Mesenchymal stem cell (in vitro differentiated cells and primary cell): ENCODE data around the gene TUT4.

Experiments
- DNase-seq: peaks from one replicate; pipeline ENCODE4 v3.0.0-alpha.2; 2013
- H2AFZ ChIP-seq: one replicate; pipeline ENCODE4 v1.6.1; 2013; ENCODE audit warnings: low read depth, mild to moderate bottlenecking, control low read depth, inconsistent platforms, low read length, moderate library complexity
- H2AK5ac ChIP-seq: 2 replicates; pipeline ENCODE4 v1.6.1; 2013; ENCODE audit warnings: low read length, moderate library complexity, mild to moderate bottlenecking, inconsistent platforms; ENCODE audit not compliant: severe bottlenecking
- H2BK120ac ChIP-seq: one replicate; pipeline ENCODE4 v1.6.1; 2013; ENCODE audit warnings: low read depth, mild to moderate bottlenecking, inconsistent platforms, low read length, moderate library complexity
- H2BK12ac ChIP-seq, 2 experiments: one replicate each; pipeline ENCODE4 v1.6.1; 2013; ENCODE audit warnings: inconsistent platforms in 2 of 2, low read length in 2 of 2, mild to moderate bottlenecking in 2 of 2, moderate library complexity in 2 of 2, control low read depth in 1 of 2
- H2BK15ac ChIP-seq: one replicate; pipeline ENCODE4 v1.6.1; 2013; ENCODE audit warnings: mild to moderate bottlenecking, low read depth, inconsistent platforms; ENCODE audit not compliant: poor library complexity, severe bottlenecking
- H2BK5ac ChIP-seq: 2 replicates; pipeline ENCODE4 v1.6.1; 2013; ENCODE audit warnings: low read depth, mild to moderate bottlenecking, low read length, control low read depth, inconsistent platforms; ENCODE audit not compliant: poor library complexity, severe bottlenecking
- H3K14ac ChIP-seq, 2 experiments: one replicate each; pipeline ENCODE4 v1.6.1; 2013; ENCODE audit warnings: inconsistent platforms in 2 of 2, low read length in 2 of 2, control low read depth in 1 of 2, mild to moderate bottlenecking in 1 of 2, moderate library complexity in 1 of 2
- H3K18ac ChIP-seq, 2 experiments: one replicate each; pipeline ENCODE4 v1.6.1; 2013; ENCODE audit warnings: inconsistent platforms in 2 of 2, low read length in 2 of 2, control low read depth in 1 of 2, low read depth in 1 of 2, mild to moderate bottlenecking in 1 of 2
- H3K23ac ChIP-seq, 2 experiments: one replicate each; pipeline ENCODE4 v1.6.1; 2013; ENCODE audit warnings: inconsistent platforms in 2 of 2, low read length in 2 of 2, mild to moderate bottlenecking in 2 of 2, moderate library complexity in 2 of 2, control low read depth in 1 of 2
- H3K27ac ChIP-seq: 2 replicates; pipeline ENCODE4 v1.5.1; 2013; ENCODE audit warnings: mild to moderate bottlenecking, moderate library complexity, low read length, control low read depth, inconsistent platforms; ENCODE audit not compliant: poor library complexity, severe bottlenecking
- H3K27me3 ChIP-seq, 2 experiments: 2 replicates each; pipeline versions ENCODE4 v1.6.1 to v1.7.0; 2013; ENCODE audit warnings: low read length in 2 of 2, mild to moderate bottlenecking in 2 of 2, moderate library complexity in 2 of 2, control low read depth in 1 of 2, inconsistent platforms in 1 of 2; ENCODE audit not compliant: control insufficient read depth in 1 of 2, insufficient read depth in 1 of 2
- H3K36me3 ChIP-seq, 2 experiments: 2 replicates each; pipeline versions ENCODE4 v1.6.1 to v1.7.0; 2013; ENCODE audit warnings: low read length in 2 of 2, control low read depth in 1 of 2, inconsistent platforms in 1 of 2, low read depth in 1 of 2, mild to moderate bottlenecking in 1 of 2; ENCODE audit not compliant: insufficient read depth in 2 of 2, control insufficient read depth in 1 of 2
- H3K4ac ChIP-seq, 2 experiments: one replicate each; pipeline ENCODE4 v1.6.1; 2013; ENCODE audit warnings: inconsistent platforms in 2 of 2, low read length in 2 of 2, mild to moderate bottlenecking in 2 of 2, moderate library complexity in 2 of 2, control low read depth in 1 of 2, low read depth in 1 of 2
- H3K4me1 ChIP-seq: 2 replicates; pipeline ENCODE4 v1.6.1; 2013; ENCODE audit warnings: low read depth, low read length, control low read depth; ENCODE audit not compliant: control insufficient read depth, insufficient read depth
- H3K4me2 ChIP-seq: 2 replicates; pipeline ENCODE4 v1.6.1; 2013; ENCODE audit warnings: low read length, mild to moderate bottlenecking, inconsistent platforms; ENCODE audit not compliant: poor library complexity, severe bottlenecking
- H3K4me3 ChIP-seq, 2 experiments: 2 replicates each; pipeline versions ENCODE4 v1.5.1 to v1.7.0; 2013; ENCODE audit warnings: low read length in 2 of 2, mild to moderate bottlenecking in 2 of 2, control low read depth in 1 of 2, low read depth in 1 of 2; ENCODE audit not compliant: insufficient read depth in 1 of 2
- H3K79me1 ChIP-seq: replicated peaks from 2 replicates; pipeline ENCODE4 v1.6.1; 2013; ENCODE audit warnings: mild to moderate bottlenecking, control low read depth, low read length, inconsistent platforms; ENCODE audit not compliant: poor library complexity, severe bottlenecking
- H3K9ac ChIP-seq: 2 replicates; pipeline ENCODE4 v1.7.0; 2013; ENCODE audit warnings: mild to moderate bottlenecking, low read length, moderate library complexity
- H3K9me3 ChIP-seq: 2 replicates; pipeline ENCODE4 v1.7.0; 2013; ENCODE audit warnings: mild to moderate bottlenecking, low read length; ENCODE audit not compliant: control insufficient read depth
- H4K8ac ChIP-seq: one replicate; pipeline ENCODE4 v1.6.1; 2013; ENCODE audit warnings: inconsistent platforms, mild to moderate bottlenecking, low read length, moderate library complexity
- H4K91ac ChIP-seq: one replicate; pipeline ENCODE4 v1.6.1; 2013; ENCODE audit warnings: mild to moderate bottlenecking, low read length, inconsistent platforms
- WGBS: methylation state at CpG from one replicate; pipeline ENCODE4 v1.1.7; 2013; ENCODE audit warnings: mixed read lengths; 5-methylcytosine and 5-hydroxymethylcytosine counted together

The TUT4 gene

GRCh38 chr1:52504720-52505119 is 48.2 kb downstream of the TUT4 start:
- 100% methylated on average over 1 of the region's 1 CpG for WGBS
- no peak overlapping the region for H2BK15ac ChIP-seq
- H3K27me3 ChIP-seq: no peaks in the 10 kb centered on the region

GRCh38 chr1:52503706-52504105 is 49.2 kb downstream of the TUT4 start:
- no peak overlapping the region for H2BK15ac ChIP-seq
- no peak overlapping the region for H3K23ac ChIP-seq
- H3K79me1 ChIP-seq: peaks cover 20% of the 10 kb centered on the region
- H3K4me3 ChIP-seq: no peak overlapping the region
- H2BK5ac ChIP-seq: no peak overlapping the region
- no peak overlapping the region for H3K9ac ChIP-seq
- no peak overlapping the region for H2AFZ ChIP-seq
- no peak overlapping the region for H3K14ac ChIP-seq
- no peak for DNase-seq
- no peak overlapping the region for H2BK120ac ChIP-seq
- no peak overlapping the region for H4K8ac ChIP-seq
- H3K36me3 ChIP-seq: peaks cover 9 to 19% of the 10 kb centered on the region in 2 experiments
- no peaks in the 10 kb centered on the region for H3K27me3 ChIP-seq
- H3K27ac ChIP-seq: no peak overlapping the region
- no peak overlapping the region for H2AK5ac ChIP-seq
- no peak overlapping the region for H3K18ac ChIP-seq
- H4K91ac ChIP-seq: no peak overlapping the region
- no peak overlapping the region for H3K4me2 ChIP-seq
- H2BK12ac ChIP-seq: no peak overlapping the region
- H3K9me3 ChIP-seq: no peaks in the 10 kb centered on the region
- H3K4me1 ChIP-seq: no peaks in the 10 kb centered on the region
- H3K4ac ChIP-seq: no peak overlapping the region

More at GRCh38 chr1:52504720-52505119, 48.2 kb downstream of the TUT4 start:
- Histone ChIP-seq H2BK120ac (no peak overlapping the region), H3K4me3 (no peak overlapping the region), H3K4me2 (no peak overlapping the region), H2AK5ac (no peak overlapping the region), H2BK5ac (no peak overlapping the region), H3K4ac (no peak overlapping the region), H3K23ac (no peak overlapping the region), H4K8ac (no peak overlapping the region), H3K79me1 (peaks cover 13% of the 10 kb centered on the region), H3K9ac (no peak overlapping the region), H3K14ac (no peak overlapping the region), H3K27ac (no peak overlapping the region), H2BK12ac (no peak overlapping the region), H3K4me1 (no peaks in the 10 kb centered on the region), H3K9me3 (no peaks in the 10 kb centered on the region), H3K18ac (no peak overlapping the region), H2AFZ (no peak overlapping the region), H3K36me3 (peaks cover 3 to 29% of the 10 kb centered on the region in 2 experiments), H4K91ac (no peak overlapping the region)
- no peak for DNase-seq

- no peak overlapping the region for H3K4me2 ChIP-seq
- no peak overlapping the region for H3K9ac ChIP-seq
- H2AFZ ChIP-seq: no peak overlapping the region
- no peak overlapping the region for H3K23ac ChIP-seq
- H3K36me3 ChIP-seq: peaks cover 11 to 19% of the 10 kb centered on the region in 2 experiments
- H4K91ac ChIP-seq: no peak overlapping the region
- 94% methylated on average over 5 of the region's 5 CpGs for WGBS
- H2BK15ac ChIP-seq: no peak overlapping the region
- H3K4me3 ChIP-seq: no peak overlapping the region
- H3K27me3 ChIP-seq: no peaks in the 10 kb centered on the region
- no peak overlapping the region for H2AK5ac ChIP-seq
- no peak overlapping the region for H3K27ac ChIP-seq
- H2BK5ac ChIP-seq: no peak overlapping the region
- DNase-seq: no peak
- no peak overlapping the region for H3K4ac ChIP-seq
- no peaks in the 10 kb centered on the region for H3K4me1 ChIP-seq
- peaks cover 24% of the 10 kb centered on the region for H3K79me1 ChIP-seq
- no peak overlapping the region for H4K8ac ChIP-seq
- no peaks in the 10 kb centered on the region for H3K9me3 ChIP-seq
- H3K14ac ChIP-seq: no peak overlapping the region
- no peak overlapping the region for H2BK120ac ChIP-seq
- H3K18ac ChIP-seq: no peak overlapping the region
- no peak overlapping the region for H2BK12ac ChIP-seq
Measured at GRCh38 chr1:52502789-52503188, 50.1 kb downstream of the TUT4 start.

- Histone ChIP-seq H3K14ac (no peak overlapping the region), H3K9me3 (no peaks in the 10 kb centered on the region), H2BK5ac (no peak overlapping the region), H3K36me3 (peaks cover 4 to 58% of the 10 kb centered on the region in 2 experiments), H2BK12ac (no peak overlapping the region), H3K18ac (no peak overlapping the region), H3K27ac (no peak overlapping the region), H4K91ac (no peak overlapping the region), H2AFZ (no peak overlapping the region), H2BK120ac (no peak overlapping the region), H3K4ac (no peak overlapping the region), H3K4me3 (no peak overlapping the region), H3K4me2 (no peak overlapping the region), H3K9ac (no peak overlapping the region), H3K4me1 (no peaks in the 10 kb centered on the region), H2BK15ac (no peak overlapping the region), H3K27me3 (no peaks in the 10 kb centered on the region), H3K23ac (no peak overlapping the region), H4K8ac (no peak overlapping the region), H2AK5ac (no peak overlapping the region), H3K79me1 (peaks cover 1% of the 10 kb centered on the region)
- 100% methylated on average over 2 of the region's 2 CpGs for WGBS
- DNase-seq: no peak
Measured at GRCh38 chr1:52487632-52488031, 65.3 kb downstream of the TUT4 start.
